NCI-H82 (cell line): ENCODE measurements around the gene TRAPPC2L.
"Not testable (repeated sequence)": the region's sequence is repeated elsewhere in the genome, so short reads cannot be mapped to it uniquely, and the experiment has no call there.

Source experiments
- DNase-seq: peaks from one replicate; lab custom pipeline; 2025; lab: John Stamatoyannopoulos, UW

The TRAPPC2L gene

DNA sequence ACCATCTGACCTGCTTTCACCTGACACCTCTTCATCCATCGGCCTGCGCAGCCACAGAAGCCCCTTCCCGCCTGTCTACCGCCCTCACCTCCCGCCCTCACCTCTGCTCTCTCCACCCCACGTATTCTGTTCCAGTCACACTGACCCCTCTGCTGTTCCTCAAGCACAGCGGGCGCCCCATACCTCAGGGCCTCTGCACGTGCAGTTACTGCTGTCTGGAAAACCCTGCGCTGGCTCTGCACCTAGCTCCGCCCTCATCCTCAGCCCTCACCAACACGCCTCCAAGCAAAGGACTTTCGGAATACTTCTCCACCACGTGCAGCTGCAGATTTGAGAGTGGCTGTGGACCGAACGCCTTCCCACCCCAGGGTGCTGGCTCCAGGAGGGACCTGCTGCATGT, 34.2 kb downstream of the TRAPPC2L start:
- DNase-seq = no peak

GRCh38 chr16:88892065-88892464, 35.1 kb downstream of the TRAPPC2L start:
- DNase-seq = no peak

DNA sequence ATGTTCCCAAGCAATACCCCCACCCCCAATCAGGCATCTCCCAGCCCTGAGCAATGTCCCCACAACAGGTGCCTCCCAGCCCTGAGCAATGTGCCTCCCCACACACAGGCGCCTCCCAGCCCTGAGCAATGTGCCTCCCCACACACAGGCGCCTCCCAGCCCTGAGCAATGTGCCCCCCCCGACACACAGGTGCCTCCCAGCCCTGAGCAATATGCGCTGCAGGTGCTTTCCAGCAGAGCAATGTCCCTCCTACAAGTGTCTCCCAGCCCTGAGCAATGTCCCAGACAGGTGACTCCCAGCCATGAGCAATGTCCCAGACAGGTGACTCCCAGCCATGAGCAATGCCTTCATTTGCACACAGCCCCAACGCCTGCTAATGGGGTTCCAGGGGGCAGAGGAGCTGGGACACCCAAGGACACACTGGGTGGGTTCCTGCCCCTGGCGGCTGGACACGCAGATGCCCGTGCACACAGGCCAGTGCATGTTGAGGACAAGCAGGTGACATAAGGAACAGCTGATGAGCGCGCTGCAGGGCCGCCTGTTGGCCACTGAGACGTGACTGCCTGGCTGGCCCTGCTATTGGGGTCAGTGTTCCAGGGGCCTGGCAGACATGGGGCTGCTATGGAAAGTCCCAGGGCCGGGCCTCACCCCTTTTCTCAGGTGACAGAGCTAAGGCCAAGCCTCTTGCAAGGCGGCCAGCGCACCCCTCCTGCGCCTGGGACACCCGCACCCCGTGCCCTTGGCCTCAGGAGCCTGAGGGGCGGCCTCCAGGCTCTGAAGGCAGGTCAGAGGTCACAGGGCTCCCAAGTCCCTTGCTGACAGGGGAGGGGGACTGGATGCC, 36.4 kb downstream of the TRAPPC2L start:
- no peak for DNase-seq

- not testable (repeated sequence) for DNase-seq
Observed at GRCh38 chr16:88894266-88894665, 37.3 kb downstream of the TRAPPC2L start.

- no peak for DNase-seq
Observed at GRCh38 chr16:88894681-88895300, 37.9 kb downstream of the TRAPPC2L start.

GRCh38 chr16:88895335-88895734, 38.4 kb downstream of the TRAPPC2L start:
- no peak for DNase-seq

DNA sequence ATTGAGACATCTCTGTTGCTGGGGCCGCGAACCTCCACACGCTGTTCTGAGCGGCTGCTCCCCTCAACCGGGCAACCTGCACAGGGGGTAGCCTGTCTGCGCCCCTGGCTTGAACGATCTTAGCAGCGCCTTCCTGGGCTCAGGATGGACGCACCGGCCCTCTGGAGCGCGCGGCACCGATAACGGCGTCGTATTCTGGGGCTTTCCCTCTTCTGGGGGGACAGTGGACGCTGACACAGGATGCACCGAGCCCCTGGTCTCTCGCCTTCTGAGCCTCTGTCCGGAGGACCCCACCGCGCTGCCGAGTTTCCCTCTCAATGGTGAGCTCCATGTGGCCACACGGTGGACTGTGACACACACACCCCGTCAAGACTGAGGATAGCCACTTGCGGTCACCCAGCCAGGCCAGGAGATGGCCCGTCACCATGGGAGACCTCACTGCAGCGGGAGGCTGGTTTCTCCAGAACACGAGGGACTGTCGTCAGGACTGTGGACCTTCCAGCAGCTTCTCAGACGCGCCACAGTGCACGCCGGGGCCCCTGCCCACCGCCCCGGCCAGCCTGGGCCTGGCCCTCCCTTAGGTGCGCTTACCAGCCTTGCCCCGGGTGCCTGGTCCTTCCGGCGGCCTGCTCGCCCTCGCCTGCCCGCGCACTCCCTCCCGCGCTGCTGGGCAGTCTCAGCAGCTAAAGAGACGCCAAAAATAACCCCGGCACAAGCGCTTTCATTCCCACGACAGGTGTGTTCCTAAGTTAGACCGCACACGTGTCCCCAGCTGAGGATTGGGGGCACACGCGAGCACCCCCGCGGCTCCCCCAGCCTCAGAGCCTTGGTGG, 39.5 kb downstream of the TRAPPC2L start:
- no peak for DNase-seq

DNA sequence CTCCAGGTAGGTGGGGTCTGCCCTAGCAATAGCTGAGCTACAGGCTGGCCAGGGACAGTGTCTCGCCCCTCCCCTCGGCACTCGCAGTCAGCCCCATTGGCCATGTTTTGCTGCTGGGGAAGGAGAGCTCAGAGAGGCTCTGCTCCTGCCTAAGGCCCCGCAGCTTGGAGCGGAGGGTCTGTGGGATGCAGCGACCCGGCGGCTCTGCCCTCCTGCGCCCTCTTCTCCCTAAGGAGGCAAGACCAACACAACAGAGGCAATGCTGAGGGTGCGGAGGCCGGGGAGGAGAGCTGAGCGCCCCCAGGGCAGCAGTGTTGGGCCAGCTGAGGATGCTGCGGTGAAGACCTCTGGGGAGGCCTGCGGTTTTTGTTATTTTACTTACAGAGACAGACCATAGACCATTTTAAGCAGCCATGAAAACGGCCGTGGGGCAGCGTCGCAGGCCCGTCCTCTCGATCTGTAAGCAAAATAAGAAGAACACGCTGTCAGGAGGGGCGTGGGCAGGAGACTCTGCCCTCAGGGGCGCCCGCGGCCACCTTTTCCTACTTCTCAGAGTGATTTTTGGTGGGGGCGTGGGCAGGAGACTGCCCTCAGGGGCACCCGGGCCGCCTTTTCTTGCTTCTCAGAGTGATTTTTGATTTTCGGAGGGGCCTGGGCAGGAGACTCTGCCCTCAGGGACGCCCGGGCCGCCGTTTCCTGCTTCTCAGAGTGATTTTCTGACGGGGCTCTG, 40.9 kb downstream of the TRAPPC2L start:
- no peak for DNase-seq

- DNase-seq = no peak
Observed at GRCh38 chr16:88899901-88900661, 43.2 kb downstream of the TRAPPC2L start.

GRCh38 chr16:88900662-88901052, 43.7 kb downstream of the TRAPPC2L start:
- no peak for DNase-seq

DNA sequence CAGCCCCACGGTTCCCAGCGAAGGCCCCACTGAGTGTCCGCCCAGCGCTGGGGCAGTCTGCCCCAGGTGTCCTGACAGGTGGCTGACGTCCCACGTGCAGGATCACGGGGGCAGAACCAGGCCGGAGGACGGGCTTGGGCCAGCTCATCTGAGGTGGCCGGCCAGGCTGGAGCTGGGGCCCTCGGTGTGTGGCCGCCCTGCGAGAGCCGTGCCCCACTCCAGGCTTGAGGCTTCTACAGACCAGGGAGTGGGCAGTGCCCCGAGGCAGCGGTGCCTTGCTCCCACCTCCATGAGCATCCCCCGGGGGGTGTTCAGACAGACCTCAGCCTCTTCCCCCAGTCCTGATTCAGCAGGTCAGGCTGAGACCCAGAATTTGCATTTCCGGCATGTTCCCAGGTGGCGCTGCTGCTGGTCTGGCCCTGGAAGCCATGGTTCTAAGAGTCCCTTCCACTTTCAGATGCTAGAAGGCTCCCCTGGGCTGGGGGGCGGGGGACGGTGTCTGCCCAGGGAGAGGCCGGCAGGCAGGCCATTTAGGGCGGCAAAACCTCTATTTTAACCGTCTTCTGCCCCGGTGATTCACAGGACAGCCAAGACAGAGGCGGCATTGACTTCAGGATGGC, 44.9 kb downstream of the TRAPPC2L start:
- no peak for DNase-seq

GRCh38 chr16:88902744-88903143, 45.8 kb downstream of the TRAPPC2L start:
- no peak for DNase-seq

DNA sequence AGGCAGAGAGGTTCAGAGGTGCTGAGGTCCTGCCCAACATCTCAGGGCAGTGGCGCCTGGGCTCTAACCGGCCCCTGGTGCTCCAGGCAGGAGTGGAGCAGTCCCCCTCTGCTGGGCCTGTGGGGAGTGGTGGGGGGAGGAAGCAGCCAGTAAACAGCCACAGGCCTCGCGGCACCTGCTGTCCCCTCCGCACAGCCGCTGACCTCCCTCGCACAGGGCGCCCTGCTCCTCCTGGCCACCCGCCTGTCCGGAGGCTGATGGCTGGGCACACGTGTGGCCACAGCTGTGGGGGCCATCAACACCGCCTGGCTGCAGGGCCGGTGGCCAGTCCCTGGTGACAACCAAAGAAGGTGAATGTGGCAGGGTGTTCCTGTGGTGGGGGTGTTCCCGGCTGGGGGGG, 46.3 kb downstream of the TRAPPC2L start:
- DNase-seq = no peak

GRCh38 chr16:88904676-88905365, 47.9 kb downstream of the TRAPPC2L start:
- DNase-seq = peak; percentile 19

- DNase-seq = peak; percentile 64
Observed at GRCh38 chr16:88905563-88905962, 48.6 kb downstream of the TRAPPC2L start.

- no peak for DNase-seq
Observed at GRCh38 chr16:88906020-88906419, 49.1 kb downstream of the TRAPPC2L start.

DNA sequence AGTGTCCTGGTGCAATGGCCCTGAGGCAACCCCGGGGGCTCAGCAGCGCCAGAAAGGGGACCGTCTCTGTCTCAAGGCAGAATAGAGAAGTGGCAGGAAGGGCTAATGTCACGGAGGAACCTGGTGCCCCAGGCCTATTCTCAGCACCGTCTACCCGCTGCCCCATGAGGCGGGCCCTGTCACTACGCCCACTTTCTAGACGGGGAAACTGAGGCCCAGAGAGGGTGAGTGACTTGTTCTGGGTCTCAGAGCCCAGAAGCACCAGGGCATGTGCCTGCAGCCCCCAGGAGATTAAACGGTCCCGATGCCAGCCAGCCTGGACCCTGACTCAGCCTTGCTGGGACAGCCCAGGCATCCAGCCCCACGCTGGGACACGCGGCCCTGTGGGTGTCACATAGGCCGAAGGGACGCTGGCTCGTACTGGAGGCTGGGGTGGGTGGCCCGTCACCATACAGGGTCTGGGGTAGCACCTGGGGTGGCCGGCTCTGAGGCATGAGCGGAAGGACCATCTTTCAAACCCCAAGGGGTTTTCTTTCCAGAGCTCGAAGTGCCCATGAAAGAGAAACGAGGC, 49.7 kb downstream of the TRAPPC2L start:
- no peak for DNase-seq

DNA sequence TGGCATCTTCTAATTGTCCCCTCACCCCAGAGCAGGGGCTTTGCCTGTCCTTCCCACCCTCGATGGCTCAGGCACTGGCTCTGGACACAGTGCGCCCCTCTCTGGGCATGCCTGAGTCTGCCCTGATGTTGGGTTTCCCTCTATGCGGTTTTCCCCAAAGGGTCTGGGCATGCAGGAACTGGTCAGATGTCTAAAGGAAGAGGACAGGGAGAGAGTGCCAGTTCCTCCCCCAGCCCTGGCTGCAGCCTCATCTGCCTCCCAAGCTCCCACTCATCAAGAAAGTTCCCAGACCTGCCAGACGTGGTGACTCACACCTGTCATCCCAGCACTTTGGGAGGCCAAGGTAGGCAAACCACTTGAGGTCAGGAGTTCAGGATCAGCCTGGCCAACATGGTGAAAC, 50.8 kb downstream of the TRAPPC2L start:
- no peak for DNase-seq

- DNase-seq = no peak
Observed at GRCh38 chr16:88908307-88908706, 51.4 kb downstream of the TRAPPC2L start.
